HepG2 (cell line): ENCODE measurements around the gene ANXA5. TPM values are rescaled to one million over a fixed set of nuclear protein-coding genes. Genes with fewer than 3 reads are reported as not detected.

Experiments used
- ATAC-seq: fragments of 200-7000 bp; cut with Tn5 transposase; 3 replicates; pipeline ENCODE4 v1.9.1; 2020; ENCODE audit warnings: mild to moderate bottlenecking, moderate library complexity
- BruUV-seq: library from RNA; stranded (reverse); fragments of 400-500 nt; replicated peaks from 2 replicates; lab custom pipeline; 2021; lab: Mats Ljungman, UMichigan
- CTCF ChIA-PET: fragments of 300-600 bp; formaldehyde crosslinking; extraction: SDS; loops from one replicate; lab custom pipeline; 2021; ENCODE audit warnings: low total read pairs, inconsistent platforms, low intra/inter-chr PET ratio; lab: Yijun Ruan, JAX
- POLR2A ChIA-PET: fragments of 350-600 bp; sonication (Branson Sonifier 250); formaldehyde crosslinking; loops from one replicate; lab custom pipeline; 2020; ENCODE audit warnings: antibody characterized with exemption, inconsistent platforms; lab: Yijun Ruan, JAX
- DNase-seq: peaks from one replicate; pipeline ENCODE4 v3.0.0-alpha.2; 2015; ENCODE audit warnings: low spot score
- FAIRE-seq: peaks from 3 replicates; lab custom pipeline; 2011; peaks lifted over from hg19 to GRCh38; lab: Jason Lieb, UNC
- H2AFZ ChIP-seq: one replicate; pipeline ENCODE4 v1.6.1; 2011; ENCODE audit warnings: low read length, inconsistent platforms
- H3K27ac ChIP-seq: fragments of 300-600 bp; 3 replicates; pipeline ENCODE4 v1.8.0; 2011; ENCODE audit warnings: mixed run types, mild to moderate bottlenecking, mixed read lengths, low read length, inconsistent platforms; ENCODE audit not compliant: insufficient read depth; ENCODE audit errors: extremely low read length
- H3K27me3 ChIP-seq, 2 experiments: fragments of 200-600 bp in 1 of 2; 2 replicates in 1 of 2; 3 replicates in 1 of 2; pipeline versions ENCODE4 v1.6.0 to v1.8.0; 2011; ENCODE audit warnings: low read length in 2 of 2, mild to moderate bottlenecking in 2 of 2, moderate library complexity in 2 of 2, inconsistent platforms in 1 of 2; ENCODE audit not compliant: insufficient read depth in 2 of 2, control insufficient read depth in 1 of 2
- H3K36me3 ChIP-seq, 2 experiments: fragments of 200-600 bp in 1 of 2; replicated peaks in 1 of 2; 2 replicates in 1 of 2; 3 replicates in 1 of 2; pipeline versions ENCODE4 v1.5.1 to v1.8.0; 2011; ENCODE audit warnings: low read length in 2 of 2, inconsistent platforms in 1 of 2; ENCODE audit not compliant: insufficient read depth in 2 of 2, control insufficient read depth in 1 of 2
- H3K4me1 ChIP-seq: 2 replicates; pipeline ENCODE4 v1.5.1; 2012; ENCODE audit warnings: low read length, inconsistent platforms; ENCODE audit not compliant: insufficient read depth
- H3K4me2 ChIP-seq: 2 replicates; pipeline ENCODE4 v1.6.0; 2011; ENCODE audit warnings: low read depth, low read length, inconsistent platforms
- H3K4me3 ChIP-seq, 3 experiments: fragments of 200-600 bp in 1 of 3; sonication (generic), shearing (Covaris generic) in 1 of 3; replicated peaks in 1 of 3; 2 replicates each; pipeline ENCODE4 v1.5.1; 2011 to 2016; ENCODE audit warnings: low read length in 3 of 3, inconsistent platforms in 2 of 3, low read depth in 2 of 3, mild to moderate bottlenecking in 2 of 3, control low read depth in 1 of 3, mixed read lengths in 1 of 3; ENCODE audit not compliant: insufficient read depth in 1 of 3
- H3K79me2 ChIP-seq: one replicate; pipeline ENCODE4 v1.6.1; 2011; ENCODE audit warnings: low read length, inconsistent platforms; ENCODE audit not compliant: insufficient read depth
- H3K9ac ChIP-seq: 2 replicates; pipeline ENCODE4 v1.6.0; 2011; ENCODE audit warnings: mild to moderate bottlenecking, low read depth, low read length, inconsistent platforms; ENCODE audit not compliant: insufficient read depth
- H3K9me3 ChIP-seq: 2 replicates; pipeline ENCODE4 v1.5.1; 2012; ENCODE audit warnings: mild to moderate bottlenecking, low read length
- H4K20me1 ChIP-seq: 2 replicates; pipeline ENCODE4 v1.6.0; 2011; ENCODE audit warnings: inconsistent platforms, mild to moderate bottlenecking, low read length, moderate library complexity; ENCODE audit not compliant: insufficient read depth
- ATM ChIP-seq: fragments of 450-650 bp; IDR thresholded peaks from 2 replicates; pipeline ENCODE4 v1.7.1; 2017; ENCODE audit warnings: mild to moderate bottlenecking, borderline replicate concordance
- CCDC6 ChIP-seq: sonication (generic); formaldehyde crosslinking; IDR thresholded peaks from 2 replicates; pipeline ENCODE4 v1.8.1; 2022; ENCODE audit warnings: mild to moderate bottlenecking, missing genetic modification reagents, moderate library complexity
- KLF13 ChIP-seq: sonication (generic); formaldehyde crosslinking; IDR thresholded peaks from 2 replicates; pipeline ENCODE4 v1.4.0; 2020; ENCODE audit warnings: mild to moderate bottlenecking, missing genetic modification reagents
- MLLT10 ChIP-seq: sonication (generic); formaldehyde crosslinking; IDR thresholded peaks from 2 replicates; pipeline ENCODE4 v1.4.0; 2020; ENCODE audit warnings: missing genetic modification reagents
- NCOA2 ChIP-seq: sonication (generic); formaldehyde crosslinking; IDR thresholded peaks from 2 replicates; pipeline ENCODE4 v1.8.0; 2022; ENCODE audit warnings: inconsistent platforms
- RFX1 ChIP-seq: fragments of 450-650 bp; IDR thresholded peaks from 2 replicates; pipeline ENCODE4 v1.6.1; 2017
- SMAD9 ChIP-seq: sonication (generic); formaldehyde crosslinking; IDR thresholded peaks from 2 replicates; pipeline ENCODE4 v1.5.1; 2020; ENCODE audit warnings: mild to moderate bottlenecking, missing genetic modification reagents
- UBTF ChIP-seq: sonication (generic); formaldehyde crosslinking; IDR thresholded peaks from 2 replicates; pipeline ENCODE4 v1.4.0; 2020; ENCODE audit warnings: mild to moderate bottlenecking, missing genetic modification reagents
- XRCC5 ChIP-seq: fragments of 200-400 bp; formaldehyde crosslinking; optimal IDR thresholded peaks from 2 replicates; pipeline ENCODE3; 2017; ENCODE audit warnings: mild to moderate bottlenecking, low read length
- ZBTB7B ChIP-seq: sonication (generic); formaldehyde crosslinking; IDR thresholded peaks from 2 replicates; pipeline ENCODE4 v1.4.0; 2020; ENCODE audit warnings: missing genetic modification reagents
- ZNF282 ChIP-seq: fragments of 450-650 bp; IDR thresholded peaks from 2 replicates; pipeline ENCODE4 v1.6.1; 2018; ENCODE audit not compliant: partially characterized antibody
- ZNF30 ChIP-seq: sonication (generic); formaldehyde crosslinking; IDR thresholded peaks from 2 replicates; pipeline ENCODE4 v1.5.0; 2020; ENCODE audit warnings: mild to moderate bottlenecking, missing genetic modification reagents
- ZNF775 ChIP-seq: sonication (generic); formaldehyde crosslinking; IDR thresholded peaks from 2 replicates; pipeline ENCODE4 v1.4.0; 2020; ENCODE audit warnings: missing genetic modification reagents, mild to moderate bottlenecking, moderate library complexity, borderline replicate concordance
- WGBS: methylation state at CpG from one replicate; pipeline ENCODE4 v1.1.6; 2017; ENCODE audit warnings: low lambda C conversion rate; 5-methylcytosine and 5-hydroxymethylcytosine counted together
- in situ Hi-C: cut with HindIII; loops from 2 replicates; pipeline ENCODE4 v1.10.0; 2017; ENCODE audit warnings: low pct_unique_long_range_greater_than_20kb; ENCODE audit not compliant: extremely low pct_ligation_motif_present
- intact Hi-C: fragments of 100-400 bp; cut with micrococcal nuclease; formaldehyde crosslinking; loops from one replicate; pipeline ENCODE4 v1.10.0; 2022; ENCODE audit not compliant: unreplicated experiment
- polyA plus RNA-seq, 8 experiments: library from polyadenylated mRNA; depleted of rRNA in 3 of 8; stranded (reverse) in 7 of 8; unstranded in 1 of 8; fragments of >200 nt; fragmentation: Illumina TruSeq in 4 of 8; extraction: Trizol in 4 of 8; gene quantifications; 2 replicates each; pipeline versions ENCODE4 v1.2.1 to v1.2.3, GENCODE V29; 2011 to 2016; ENCODE audit warnings: low read depth in 4 of 8, missing spikeins in 1 of 8, mixed read lengths in 1 of 8; ENCODE audit not compliant: insufficient read depth in 1 of 8
- total RNA-seq, 5 experiments: library from RNA; depleted of rRNA; stranded (reverse); fragments of >200 nt; fragmentation: Illumina TruSeq; extraction: Trizol; gene quantifications; 2 replicates each; pipeline ENCODE4 v1.2.3, GENCODE V29; 2016; ENCODE audit warnings: low read depth in 1 of 5
- TF ChIP-seq, protein P1 (sequence below): sonication (generic); formaldehyde crosslinking; IDR thresholded peaks from 2 replicates; pipeline ENCODE4 v1.4.0; 2020; ENCODE audit warnings: mild to moderate bottlenecking, missing genetic modification reagents, borderline replicate concordance
- TF ChIP-seq, protein P2 (sequence below): sonication (generic); formaldehyde crosslinking; IDR thresholded peaks from 2 replicates; pipeline ENCODE4 v1.4.0; 2020; ENCODE audit warnings: missing genetic modification reagents

The ANXA5 gene
- total and polyA plus RNA-seq, 2 of the 13 experiments (the other 11 are each of a cell fraction or from before 2014, with no cell fraction given): 209 to 342 TPM

GRCh38 chr4:121714548-121714947 lies 17.8 kb upstream of the ANXA5 start:
- TF ChIP-seq NCOA2 (CRISPR knock-in tag) (no peak), RFX1 (no peak)
- TF ChIP-seq, protein P1, sequence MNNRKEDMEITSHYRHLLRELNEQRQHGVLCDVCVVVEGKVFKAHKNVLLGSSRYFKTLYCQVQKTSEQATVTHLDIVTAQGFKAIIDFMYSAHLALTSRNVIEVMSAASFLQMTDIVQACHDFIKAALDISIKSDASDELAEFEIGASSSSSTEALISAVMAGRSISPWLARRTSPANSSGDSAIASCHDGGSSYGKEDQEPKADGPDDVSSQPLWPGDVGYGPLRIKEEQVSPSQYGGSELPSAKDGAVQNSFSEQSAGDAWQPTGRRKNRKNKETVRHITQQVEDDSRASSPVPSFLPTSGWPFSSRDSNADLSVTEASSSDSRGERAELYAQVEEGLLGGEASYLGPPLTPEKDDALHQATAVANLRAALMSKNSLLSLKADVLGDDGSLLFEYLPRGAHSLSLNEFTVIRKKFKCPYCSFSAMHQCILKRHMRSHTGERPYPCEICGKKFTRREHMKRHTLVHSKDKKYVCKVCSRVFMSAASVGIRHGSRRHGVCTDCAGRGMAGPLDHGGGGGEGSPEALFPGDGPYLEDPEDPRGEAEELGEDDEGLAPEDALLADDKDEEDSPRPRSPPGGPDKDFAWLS (CRISPR knock-in tag): no peak
- TF ChIP-seq, all 625 proteins: peak for 0
- Histone ChIP-seq H3K36me3 (no peaks in the 10 kb centered on the region), H3K9ac (no peak overlapping the region), H3K4me3 (no peak overlapping the region), H3K79me2 (no peaks in the 10 kb centered on the region), H2AFZ (no peak overlapping the region), H3K4me1 (peaks cover 7% of the 10 kb centered on the region; the same call in 1 of the 2 replicates), H3K27me3 (peaks cover 0 to 4% of the 10 kb centered on the region in 2 experiments; a peak in 1 of 5 replicates), H3K9me3 (no peaks in the 10 kb centered on the region), H3K27ac (no peak overlapping the region), H4K20me1 (no peaks in the 10 kb centered on the region), H3K4me2 (no peak overlapping the region)
- FAIRE-seq (no peak), DNase-seq (no peak), ATAC-seq (no peak)
- in situ Hi-C loops: no loop called here
- ChIA-PET CTCF (no interaction called here), POLR2A (no interaction called here)
- 33% methylated on average over 4 of the region's 4 CpGs for WGBS
- no TSS peak for BruUV-seq
- intact Hi-C loops: loop anchor here (5.0 kb wide), 1 partner anchor 37 kb away; no protein-coding TSS in a partner anchor

DNA sequence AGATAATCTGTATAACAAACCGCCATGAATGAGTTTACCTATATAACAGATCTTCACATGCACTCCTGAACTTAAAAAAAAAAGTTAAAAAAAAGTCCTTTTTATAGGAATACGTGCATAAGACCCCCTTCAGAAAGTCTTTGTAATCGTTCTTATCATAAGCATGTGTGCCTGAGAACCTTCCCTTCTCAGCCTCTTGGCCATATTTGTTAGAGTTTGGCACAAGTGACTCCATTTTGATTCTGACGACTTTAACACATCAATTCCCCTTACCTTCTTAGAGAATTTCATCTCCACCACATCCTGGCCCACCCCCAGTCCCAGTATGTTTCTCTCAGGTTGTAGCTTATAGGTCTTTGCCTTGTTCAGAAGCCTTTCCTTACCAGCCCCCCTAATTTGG lies 16.0 kb upstream of the ANXA5 start:
- DNase-seq (no peak), FAIRE-seq (no peak), ATAC-seq (no peak)
- CTCF ChIA-PET: no interaction called here
- Histone ChIP-seq H3K9me3 (no peaks in the 10 kb centered on the region), H3K9ac (no peak overlapping the region), H3K79me2 (no peaks in the 10 kb centered on the region), H2AFZ (no peak overlapping the region), H3K27ac (no peak overlapping the region), H3K36me3 (no peaks in the 10 kb centered on the region), H3K4me1 (peaks cover 7% of the 10 kb centered on the region; the same call in 1 of the 2 replicates), H3K4me2 (no peak overlapping the region), H3K27me3 (peaks cover 0 to 4% of the 10 kb centered on the region in 2 experiments; a peak in 1 of 5 replicates), H4K20me1 (no peaks in the 10 kb centered on the region), H3K4me3 (no peak overlapping the region)
- in situ Hi-C loops (no loop called here), intact Hi-C loops (loop anchor here (5.0 kb wide), 1 partner anchor 35 kb away; no protein-coding TSS in a partner anchor)
- 42% methylated on average over 4 of the region's 4 CpGs for WGBS
- POLR2A ChIA-PET: no interaction called here
- BruUV-seq: no TSS peak
- TF ChIP-seq KLF13 (CRISPR knock-in tag) (no peak), ZNF30 (CRISPR knock-in tag) (no peak), XRCC5 (no peak), UBTF (CRISPR knock-in tag) (no peak), MLLT10 (CRISPR knock-in tag) (no peak), SMAD9 (CRISPR knock-in tag) (no peak), ATM (no peak), ZNF775 (CRISPR knock-in tag) (no peak), CCDC6 (CRISPR knock-in tag) (no peak), ZBTB7B (CRISPR knock-in tag) (no peak), ZNF282 (no peak)
- TF ChIP-seq, protein P2, sequence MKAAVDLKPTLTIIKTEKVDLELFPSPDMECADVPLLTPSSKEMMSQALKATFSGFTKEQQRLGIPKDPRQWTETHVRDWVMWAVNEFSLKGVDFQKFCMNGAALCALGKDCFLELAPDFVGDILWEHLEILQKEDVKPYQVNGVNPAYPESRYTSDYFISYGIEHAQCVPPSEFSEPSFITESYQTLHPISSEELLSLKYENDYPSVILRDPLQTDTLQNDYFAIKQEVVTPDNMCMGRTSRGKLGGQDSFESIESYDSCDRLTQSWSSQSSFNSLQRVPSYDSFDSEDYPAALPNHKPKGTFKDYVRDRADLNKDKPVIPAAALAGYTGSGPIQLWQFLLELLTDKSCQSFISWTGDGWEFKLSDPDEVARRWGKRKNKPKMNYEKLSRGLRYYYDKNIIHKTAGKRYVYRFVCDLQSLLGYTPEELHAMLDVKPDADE (CRISPR knock-in tag): no peak
